Measurements from ENCODE around the gene VSTM2L.

The VSTM2L gene

DNA sequence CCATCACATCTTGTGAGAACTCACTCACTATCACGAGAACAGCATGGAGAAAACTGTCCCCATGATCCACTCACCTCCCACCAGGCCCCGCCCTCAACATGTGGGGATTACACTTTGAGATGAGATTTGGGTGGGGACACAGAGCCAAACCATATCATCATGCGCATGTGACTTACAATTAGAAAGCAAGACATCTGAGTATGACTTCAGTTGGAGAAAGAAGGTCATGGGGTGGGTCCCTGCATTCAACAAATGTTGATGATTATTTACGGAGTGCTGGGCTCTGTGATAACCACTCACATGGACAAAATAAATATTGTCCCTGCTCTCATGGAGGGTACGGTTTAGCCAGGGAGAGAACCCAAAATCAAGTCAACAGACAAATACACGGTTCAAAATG, 37.9 kb downstream of the VSTM2L start:
- CTCF ChIA-PET: no interaction called here
- POLR2A ChIA-PET: no interaction called here
- DNase-seq (ENCODE audit: low read depth, low spot score): no peak
- no peak overlapping the region for H3K4me3 ChIP-seq (ENCODE audit: low read depth, low read length)
- no peak for TF ChIP-seq CTCF (IDR thresholded peaks at IDR 0.05; ENCODE audit: insufficient read depth, low read length, missing control alignments)

DNA sequence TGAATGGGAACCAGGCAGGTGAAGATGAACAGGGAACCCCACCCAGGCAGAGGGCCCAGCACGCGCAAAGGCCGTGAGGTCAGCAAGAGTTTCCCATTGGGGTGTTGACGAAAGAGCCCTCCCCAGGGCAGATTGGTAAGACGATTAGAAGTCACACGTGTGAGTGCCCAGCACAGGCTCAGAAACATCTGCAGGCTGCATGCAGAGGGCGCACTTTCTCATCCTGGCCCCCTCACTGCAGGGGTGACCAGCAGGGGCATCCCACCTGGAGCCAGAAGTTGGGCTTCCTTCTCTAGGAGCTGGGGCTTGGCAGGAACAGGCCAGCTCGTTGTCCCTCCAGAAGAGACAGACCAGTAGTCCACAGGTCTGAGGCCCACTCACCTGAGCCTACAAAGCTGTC, 38.4 kb downstream of the VSTM2L start:
- ChIA-PET CTCF (no interaction called here), POLR2A (no interaction called here)
- DNase-seq (ENCODE audit: low read depth, low spot score): no peak
- TF ChIP-seq CTCF (IDR thresholded peaks at IDR 0.05; ENCODE audit: insufficient read depth, low read length, missing control alignments): peak; percentile 16
- no peak overlapping the region for H3K4me3 ChIP-seq (ENCODE audit: low read depth, low read length)

- ChIA-PET POLR2A (no interaction called here), CTCF (no interaction called here)
- H3K4me3 ChIP-seq (ENCODE audit: low read depth, low read length): no peak overlapping the region
- no peak for TF ChIP-seq CTCF (IDR thresholded peaks at IDR 0.05; ENCODE audit: insufficient read depth, low read length, missing control alignments)
- no peak for DNase-seq (ENCODE audit: low read depth, low spot score)
Observed at GRCh38 chr20:37941992-37942391, 39.1 kb downstream of the VSTM2L start.

DNA sequence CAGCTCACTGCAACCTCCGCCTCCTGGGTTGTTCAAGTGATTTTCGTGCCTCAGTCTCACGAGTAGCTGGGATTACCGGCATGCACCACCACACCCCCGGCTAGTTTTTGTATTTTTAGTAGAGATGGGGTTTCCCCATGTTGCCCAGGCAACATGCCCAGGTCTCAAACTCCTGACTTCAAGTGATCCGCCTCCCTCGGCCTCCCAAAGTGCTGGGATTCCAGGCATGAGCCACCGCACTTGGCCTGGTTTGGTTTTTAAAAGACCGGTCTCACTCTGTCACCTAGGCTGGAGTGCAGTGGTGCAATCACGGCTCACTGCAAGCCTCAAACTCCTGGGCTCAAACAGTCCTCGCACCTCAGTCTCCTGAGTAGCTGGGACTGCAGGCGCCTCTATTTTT, 40.1 kb downstream of the VSTM2L start:
- ChIA-PET CTCF (no interaction called here), POLR2A (no interaction called here)
- H3K4me3 ChIP-seq (ENCODE audit: low read depth, low read length): no peak overlapping the region
- DNase-seq (ENCODE audit: low read depth, low spot score): no peak
- no peak for TF ChIP-seq CTCF (IDR thresholded peaks at IDR 0.05; ENCODE audit: insufficient read depth, low read length, missing control alignments)

GRCh38 chr20:37943501-37944455, 40.9 kb downstream of the VSTM2L start:
- DNase-seq (ENCODE audit: low read depth, low spot score): no peak
- H3K4me3 ChIP-seq (ENCODE audit: low read depth, low read length): no peak overlapping the region
- peak; percentile 2 for TF ChIP-seq CTCF (IDR thresholded peaks at IDR 0.05; ENCODE audit: insufficient read depth, low read length, missing control alignments)
- POLR2A ChIA-PET: no interaction called here
- CTCF ChIA-PET: no interaction called here

DNA sequence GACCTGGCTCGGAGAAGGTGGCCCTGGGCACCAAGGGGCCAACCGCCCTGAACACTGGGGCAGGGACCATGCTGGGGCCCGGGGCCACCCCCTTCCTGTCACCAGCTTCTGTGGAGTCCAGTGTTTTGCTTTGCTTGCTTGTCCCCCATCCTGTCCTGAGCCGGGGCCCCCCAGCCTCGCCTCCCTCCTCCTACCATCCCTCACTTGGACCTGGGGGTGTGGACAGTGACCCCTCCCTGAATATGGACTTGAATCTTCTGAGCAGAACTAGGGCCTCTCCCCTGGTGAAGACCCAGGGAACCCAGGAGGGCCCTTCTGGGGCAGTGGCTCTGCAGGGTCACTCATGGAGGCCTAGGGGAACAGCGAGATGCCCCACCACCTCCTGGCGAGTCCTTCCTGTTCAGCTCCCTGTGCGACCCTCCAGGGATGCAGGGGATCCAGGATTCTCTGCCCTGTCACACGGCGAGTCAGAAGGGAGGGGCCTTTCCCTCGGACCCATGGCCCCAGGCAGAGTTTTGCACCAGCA, 41.6 kb downstream of the VSTM2L start:
- TF ChIP-seq CTCF (IDR thresholded peaks at IDR 0.05; ENCODE audit: insufficient read depth, low read length, missing control alignments): no peak
- POLR2A ChIA-PET: interaction anchor here (0.5 kb wide), 1 partner anchor 995 kb away, joined by 3 read pairs; no protein-coding TSS in a partner anchor
- CTCF ChIA-PET: no interaction called here
- no peak overlapping the region for H3K4me3 ChIP-seq (ENCODE audit: low read depth, low read length)
- DNase-seq (ENCODE audit: low read depth, low spot score): no peak
